Measurements from ENCODE around the gene MAP3K14. TPM values are rescaled to one million over a fixed set of nuclear protein-coding genes. Genes with fewer than 3 reads are reported as not detected.

The MAP3K14 gene
- total RNA-seq, 1 experiment from 2014 or later: 58.3 TPM

DNA sequence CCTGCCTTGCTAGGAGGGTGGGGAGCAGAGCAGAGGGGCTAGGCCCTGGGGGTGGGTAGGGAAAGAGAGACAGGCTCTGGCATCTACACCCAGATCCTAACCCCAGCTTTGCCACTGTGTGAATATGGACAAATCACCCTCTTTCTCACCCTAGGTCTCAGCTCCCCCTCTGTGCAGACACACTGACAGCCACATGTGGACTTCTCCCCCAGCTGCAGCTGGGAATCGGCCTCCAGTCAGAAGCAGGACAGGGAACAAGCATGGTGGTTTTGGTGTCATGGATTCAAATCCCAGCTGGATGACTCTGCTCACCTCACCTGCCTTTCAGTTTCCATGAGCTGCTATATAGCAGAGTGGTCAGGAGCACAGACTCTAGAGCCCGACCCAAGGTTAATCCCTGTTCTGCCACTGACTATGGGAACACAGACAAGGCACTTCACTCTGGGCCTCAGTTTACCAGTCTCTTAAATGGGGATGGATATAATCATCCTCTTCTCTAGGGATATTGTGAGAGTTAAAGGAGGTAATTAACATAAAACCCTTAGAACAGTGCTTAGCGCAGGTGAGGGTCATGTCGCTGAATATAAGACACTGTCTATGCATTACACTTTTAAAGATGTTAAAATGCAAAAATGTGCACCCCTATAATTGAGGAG lies 26.2 kb upstream of the MAP3K14 start:
- intact Hi-C loops (cut with micrococcal nuclease; ENCODE audit: unreplicated experiment): no loop called here
- Histone ChIP-seq H3K27me3 (ENCODE audit: insufficient read depth, low read depth) (no peaks in the 10 kb centered on the region), H3K4me3 (no peak overlapping the region), H3K36me3 (ENCODE audit: low read depth) (no peaks in the 10 kb centered on the region), H3K4me2 (no peak overlapping the region), H3K4me1 (replicated peaks; ENCODE audit: insufficient read depth) (peaks cover 18% of the 10 kb centered on the region), H2AFZ (no peak overlapping the region), H3K27ac (no peak overlapping the region), H3F3A (ENCODE audit: insufficient read depth, low read depth) (peaks cover 23% of the 10 kb centered on the region), H3K9me2 (ENCODE audit: insufficient read depth) (no peaks in the 10 kb centered on the region), H3K79me2 (ENCODE audit: low read depth) (no peaks in the 10 kb centered on the region), H3K9me3 (ENCODE audit: insufficient read depth, low read depth) (no peaks in the 10 kb centered on the region), H4K20me1 (ENCODE audit: insufficient read depth) (no peaks in the 10 kb centered on the region)
- no TSS peak for BruUV-seq (replicated peaks)
- no peak for TF ChIP-seq CTCF (conservative IDR thresholded peaks at IDR 0.05)
- no peak for TF ChIP-seq EZH2 (IDR thresholded peaks at IDR 0.05; ENCODE audit: low read depth)
- no peak for DNase-seq
- ChIA-PET CTCF (no interaction called here), POLR2A (ENCODE audit: unreplicated experiment) (interaction anchor here (0.7 kb wide), 1 partner anchor 632 kb away, joined by 5 read pairs; no protein-coding TSS in a partner anchor)

DNA sequence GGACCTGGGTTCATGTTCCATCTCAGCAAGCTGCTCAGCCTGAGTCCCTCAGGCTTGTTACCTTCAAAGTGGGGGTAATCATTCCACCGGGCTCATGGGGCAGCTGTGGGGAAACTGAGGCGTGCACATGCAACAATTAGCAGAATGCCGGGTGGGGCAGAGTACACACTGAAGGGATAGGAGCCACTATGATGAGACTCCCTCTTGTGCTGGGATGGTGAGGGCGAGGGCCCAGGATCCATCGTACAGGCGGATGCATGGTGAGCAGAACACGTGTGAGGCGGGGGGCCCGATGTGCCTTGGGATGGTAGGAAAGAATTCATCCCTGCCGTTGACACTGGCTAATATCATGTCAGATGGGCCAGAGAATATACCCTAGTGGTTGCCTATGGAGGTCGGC lies 25.5 kb upstream of the MAP3K14 start:
- TF ChIP-seq CTCF (conservative IDR thresholded peaks at IDR 0.05): no peak
- no peak for TF ChIP-seq EZH2 (IDR thresholded peaks at IDR 0.05; ENCODE audit: low read depth)
- intact Hi-C loops (cut with micrococcal nuclease; ENCODE audit: unreplicated experiment): no loop called here
- DNase-seq: no peak

DNA sequence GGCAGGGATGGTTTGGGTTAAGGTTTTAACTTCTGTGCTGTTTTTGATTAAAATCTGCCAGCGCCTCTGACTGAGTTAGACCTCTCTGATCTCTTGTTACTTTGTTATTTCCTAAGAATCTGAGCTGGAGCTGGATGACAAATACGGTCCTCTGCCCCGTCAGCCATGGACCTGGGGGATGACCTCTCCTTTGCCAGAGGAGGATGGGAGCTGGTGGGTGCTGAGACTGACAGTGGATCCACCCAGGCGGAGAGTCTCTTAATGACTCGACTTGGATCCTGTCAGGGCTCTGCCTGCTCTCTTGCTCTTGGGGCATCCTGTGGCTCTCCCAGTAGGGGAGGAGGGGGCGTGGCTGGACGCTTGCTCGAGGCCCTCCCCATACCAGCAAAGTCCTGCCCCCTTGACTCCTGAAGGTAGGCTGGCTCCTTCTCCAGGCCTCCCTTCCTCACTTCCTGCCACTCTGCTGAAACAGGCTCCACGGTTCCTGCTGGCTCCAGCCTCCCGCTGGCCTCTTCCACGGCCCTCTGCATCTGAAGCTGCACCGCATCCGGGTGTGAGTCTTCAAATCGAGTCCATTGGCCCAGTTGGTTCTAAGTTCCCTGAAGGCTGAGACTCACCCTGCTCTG lies 24.8 kb upstream of the MAP3K14 start:
- H4K20me1 ChIP-seq (ENCODE audit: insufficient read depth): no peaks in the 10 kb centered on the region
- no TSS peak for BruUV-seq (replicated peaks)
- no peak overlapping the region for H3K27ac ChIP-seq
- H3K4me2 ChIP-seq: peak overlapping the region; percentile 71
- no peaks in the 10 kb centered on the region for H3K79me2 ChIP-seq (ENCODE audit: low read depth)
- H3K4me3 ChIP-seq: peak overlapping the region; percentile 35; the same call in 1 of the 2 replicates
- ChIA-PET POLR2A (ENCODE audit: unreplicated experiment) (interaction anchor here (0.5 to 0.7 kb wide), 3 partner anchors 73 to 374 kb away, joined by 3 to 14 read pairs (median 3); partner anchors contain the start of gene C1QL1), CTCF (no interaction called here)
- H3K9me2 ChIP-seq (ENCODE audit: insufficient read depth): no peaks in the 10 kb centered on the region
- intact Hi-C loops (cut with micrococcal nuclease; ENCODE audit: unreplicated experiment): no loop called here
- H3K4me1 ChIP-seq (replicated peaks; ENCODE audit: insufficient read depth): peaks cover 18% of the 10 kb centered on the region
- peak; percentile 80 to 88 for DNase-seq
- no peaks in the 10 kb centered on the region for H3K36me3 ChIP-seq (ENCODE audit: low read depth)
- no peaks in the 10 kb centered on the region for H3K27me3 ChIP-seq (ENCODE audit: insufficient read depth, low read depth)
- H3F3A ChIP-seq (ENCODE audit: insufficient read depth, low read depth): peaks cover 23% of the 10 kb centered on the region
- H3K9me3 ChIP-seq (ENCODE audit: insufficient read depth, low read depth): no peaks in the 10 kb centered on the region
- H2AFZ ChIP-seq: peak overlapping the region; percentile 70
- TF ChIP-seq CTCF (conservative IDR thresholded peaks at IDR 0.05): no peak
- TF ChIP-seq EZH2 (IDR thresholded peaks at IDR 0.05; ENCODE audit: low read depth): no peak

More for the DNA sequence above, 25.5 kb upstream of the MAP3K14 start:
- POLR2A ChIA-PET (ENCODE audit: unreplicated experiment): interaction anchor here (0.5 to 0.7 kb wide), 2 partner anchors 73 to 170 kb away, joined by 3 read pairs; no protein-coding TSS in a partner anchor
- Histone ChIP-seq H4K20me1 (ENCODE audit: insufficient read depth) (no peaks in the 10 kb centered on the region), H3F3A (ENCODE audit: insufficient read depth, low read depth) (peaks cover 23% of the 10 kb centered on the region), H3K4me3 (peak overlapping the region; percentile 35; the same call in 1 of the 2 replicates), H3K9me2 (ENCODE audit: insufficient read depth) (no peaks in the 10 kb centered on the region), H3K27ac (no peak overlapping the region), H3K27me3 (ENCODE audit: insufficient read depth, low read depth) (no peaks in the 10 kb centered on the region), H3K36me3 (ENCODE audit: low read depth) (no peaks in the 10 kb centered on the region), H3K4me1 (replicated peaks; ENCODE audit: insufficient read depth) (peaks cover 18% of the 10 kb centered on the region), H3K4me2 (peak overlapping the region; percentile 71), H3K79me2 (ENCODE audit: low read depth) (no peaks in the 10 kb centered on the region), H3K9me3 (ENCODE audit: insufficient read depth, low read depth) (no peaks in the 10 kb centered on the region), H2AFZ (peak overlapping the region; percentile 70; the same call in 1 of the 2 replicates)
- BruUV-seq (replicated peaks): no TSS peak
- CTCF ChIA-PET: no interaction called here
